PC-9 (cell line): ENCODE data around the gene PALM.

Source experiments
- CTCF ChIP-seq: fragments of 200-600 bp; sonication (generic); conservative IDR thresholded peaks from 2 replicates; pipeline ENCODE4 v1.6.1; 2017; ENCODE audit warnings: mixed run types, antibody characterized with exemption, mild to moderate bottlenecking, moderate library complexity
- EZH2 ChIP-seq: fragments of 200-600 bp; sonication (generic); IDR thresholded peaks from 2 replicates; pipeline ENCODE4 v1.8.0; 2017; ENCODE audit warnings: antibody characterized with exemption, low read depth

- TF ChIP-seq CTCF, result no peak
- TF ChIP-seq EZH2, result no peak
These were observed 39.5 kb downstream of the PALM start for GRCh38 chr19:748274-748598.
